Sigmoid colon (tissue), 7 donors: Measurements from ENCODE around the gene DHPS. TPM values are rescaled to one million over a fixed set of nuclear protein-coding genes. Genes with fewer than 3 reads are reported as not detected.
"Not testable (repeated sequence)": the region's sequence is repeated elsewhere in the genome, so short reads cannot be mapped to it uniquely, and the experiment has no call there.

Source experiments
- DNase-seq: peaks from one replicate; pipeline ENCODE4 v3.0.0-alpha.2; 2019
- H3K27ac ChIP-seq, 4 donors: fragments of 200-600 bp; sonication (generic); one replicate each; pipeline ENCODE4 v1.5.1; 2016 to 2019; ENCODE audit warnings: mild to moderate bottlenecking in 1 of 4
- H3K27me3 ChIP-seq, 3 donors: fragments of 200-600 bp; sonication (generic); one replicate each; pipeline ENCODE4 v1.5.1; 2019; ENCODE audit warnings: mild to moderate bottlenecking in 1 of 3
- H3K36me3 ChIP-seq, 4 donors: fragments of 200-600 bp; sonication (generic); one replicate each; pipeline ENCODE4 v1.5.1; 2016 to 2019
- H3K4me1 ChIP-seq, 4 donors: fragments of 200-600 bp; sonication (generic); one replicate each; pipeline ENCODE4 v1.5.1; 2017 to 2019
- H3K4me3 ChIP-seq, 4 donors: fragments of 200-600 bp; sonication (generic); one replicate each; pipeline ENCODE4 v1.5.1; 2017 to 2019; ENCODE audit warnings: mild to moderate bottlenecking in 2 of 4, moderate library complexity in 1 of 4
- H3K9me3 ChIP-seq, 4 donors: fragments of 200-600 bp in 3 of 4; sonication (generic) in 3 of 4; one replicate each; pipeline versions ENCODE4 v1.5.1 to v1.6.1; 2013 to 2019
- EP300 ChIP-seq, 4 donors: sonication (generic); formaldehyde crosslinking; IDR thresholded peaks; one replicate each; pipeline ENCODE4 v1.6.1; 2017; ENCODE audit warnings: antibody characterized with exemption in 4 of 4
- POLR2A ChIP-seq, 2 donors: fragments of 450-650 bp; IDR thresholded peaks; one replicate each; pipeline ENCODE4 v1.6.1; 2016; ENCODE audit warnings: antibody characterized with exemption in 2 of 2, mild to moderate bottlenecking in 2 of 2, moderate library complexity in 2 of 2
- POLR2AphosphoS5 ChIP-seq, 4 donors: sonication (generic); formaldehyde crosslinking; IDR thresholded peaks; one replicate each; pipeline ENCODE4 v1.6.1; 2017; ENCODE audit warnings: antibody characterized with exemption in 4 of 4
- WGBS, 2 donors: extraction: QIAGEN DNeasy Blood & Tissue Kit; methylation state at CpG; one replicate each; pipeline ENCODE4 v1.1.7; 2013; 5-methylcytosine and 5-hydroxymethylcytosine counted together
- intact Hi-C: fragments of 100-400 bp; cut with DNase I; formaldehyde crosslinking; loops from one replicate; pipeline ENCODE4 v1.15.1; 2023
- polyA plus RNA-seq, 3 donors: library from polyadenylated mRNA; stranded (reverse); fragments of 200-250 nt; gene quantifications; one replicate each; pipeline ENCODE4 v1.2.3, GENCODE V29; 2013
- total RNA-seq, 4 donors: library from RNA; depleted of rRNA; stranded (reverse); fragments of >200 nt; gene quantifications; one replicate each; pipeline ENCODE4 v1.1.0, GENCODE V29; 2016
- TF ChIP-seq, protein P1 (sequence below), 4 experiments: fragments of 450-650 bp in 3 of 4; fragments of 200-600 bp in 1 of 4; IDR thresholded peaks; one replicate each; pipeline ENCODE4 v1.5.1; 2016 to 2019; ENCODE audit warnings: antibody characterized with exemption in 4 of 4, mild to moderate bottlenecking in 3 of 4, moderate library complexity in 2 of 4
- donor health status: healthy with polysubstance abuse.
- donor health status: Bipolar disorder and iron deficiency.
- donor health status: healthy.

DHPS gene
- total and polyA plus RNA-seq, 7 donors: 60.3 to 160 (median 105) TPM

- intact Hi-C loops: no loop called here
- WGBS, 2 donors: 82 to 89% methylated on average over 9 of the region's 9 CpGs
- Histone ChIP-seq H3K27me3 (no peaks in the 10 kb centered on the region), H3K27ac (no peak within 1 kb of the TSS), H3K4me1 (no peaks in the 10 kb centered on the region), H3K4me3 (no peak within 1 kb of the TSS), H3K36me3 (no peaks in the 10 kb centered on the region), H3K9me3 (no peaks in the 10 kb centered on the region)
- TF ChIP-seq, protein P1, sequence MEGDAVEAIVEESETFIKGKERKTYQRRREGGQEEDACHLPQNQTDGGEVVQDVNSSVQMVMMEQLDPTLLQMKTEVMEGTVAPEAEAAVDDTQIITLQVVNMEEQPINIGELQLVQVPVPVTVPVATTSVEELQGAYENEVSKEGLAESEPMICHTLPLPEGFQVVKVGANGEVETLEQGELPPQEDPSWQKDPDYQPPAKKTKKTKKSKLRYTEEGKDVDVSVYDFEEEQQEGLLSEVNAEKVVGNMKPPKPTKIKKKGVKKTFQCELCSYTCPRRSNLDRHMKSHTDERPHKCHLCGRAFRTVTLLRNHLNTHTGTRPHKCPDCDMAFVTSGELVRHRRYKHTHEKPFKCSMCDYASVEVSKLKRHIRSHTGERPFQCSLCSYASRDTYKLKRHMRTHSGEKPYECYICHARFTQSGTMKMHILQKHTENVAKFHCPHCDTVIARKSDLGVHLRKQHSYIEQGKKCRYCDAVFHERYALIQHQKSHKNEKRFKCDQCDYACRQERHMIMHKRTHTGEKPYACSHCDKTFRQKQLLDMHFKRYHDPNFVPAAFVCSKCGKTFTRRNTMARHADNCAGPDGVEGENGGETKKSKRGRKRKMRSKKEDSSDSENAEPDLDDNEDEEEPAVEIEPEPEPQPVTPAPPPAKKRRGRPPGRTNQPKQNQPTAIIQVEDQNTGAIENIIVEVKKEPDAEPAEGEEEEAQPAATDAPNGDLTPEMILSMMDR (IDR thresholded peaks at IDR 0.05): no peak
- TF ChIP-seq POLR2A (IDR thresholded peaks at IDR 0.05) (no peak), POLR2AphosphoS5 (IDR thresholded peaks at IDR 0.05) (no peak), EP300 (IDR thresholded peaks at IDR 0.05) (no peak)
- DNase-seq: no peak
These were observed 6.0 kb upstream of the DHPS start, which contains the start of gene GNG14 for GRCh38 chr19:12687496-12688196. Gene GNG14, plus strand, starts transcription at chr19:12687998. Its CDS starts 51 bp downstream, at chr19:12688049.

DNA sequence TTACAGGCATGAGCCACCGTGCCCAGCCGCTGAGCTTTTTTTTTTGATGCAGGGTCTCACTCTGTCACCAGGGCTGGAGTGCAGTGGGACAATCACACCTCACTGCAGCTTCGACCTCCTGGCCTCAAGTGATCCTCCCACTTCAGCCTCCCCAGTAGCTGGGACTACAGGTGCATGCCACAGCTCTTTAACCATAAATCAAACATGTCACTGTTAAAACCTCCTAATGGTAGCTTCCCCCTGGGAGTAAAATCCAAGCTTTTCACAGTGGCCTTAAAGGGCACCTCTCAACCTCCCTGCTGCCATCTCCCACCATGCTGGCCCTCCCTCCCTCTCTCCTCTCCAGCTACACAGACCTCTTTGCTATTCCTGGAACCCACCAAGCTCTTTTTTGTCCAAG, 4.2 kb upstream of the DHPS start:
- Histone ChIP-seq H3K27ac (no peak overlapping the region), H3K9me3 (no peaks in the 10 kb centered on the region), H3K36me3 (no peaks in the 10 kb centered on the region), H3K4me1 (peaks cover 0 to 8% (median 3%) of the 10 kb centered on the region in 4 donors), H3K27me3 (no peaks in the 10 kb centered on the region), H3K4me3 (no peak overlapping the region)
- intact Hi-C loops: no loop called here
- TF ChIP-seq, protein P1 (IDR thresholded peaks at IDR 0.05): no peak
- TF ChIP-seq POLR2A (IDR thresholded peaks at IDR 0.05) (no peak), EP300 (IDR thresholded peaks at IDR 0.05) (no peak), POLR2AphosphoS5 (IDR thresholded peaks at IDR 0.05) (no peak)
- no peak for DNase-seq
- WGBS, 2 donors: 86 to 90% methylated on average over 3 of the region's 3 CpGs

GRCh38 chr19:12680034-12680433, 1.6 kb downstream of the DHPS start:
- intact Hi-C loops: loop anchor here (2.0 kb wide), 1 partner anchor 43 kb away; the partner anchor contains the start of gene TNPO2
- Histone ChIP-seq H3K27ac (no peak overlapping the region), H3K4me1 (peaks cover 0 to 27% (median 17%) of the 10 kb centered on the region in 4 donors), H3K9me3 (no peaks in the 10 kb centered on the region), H3K36me3 (peaks cover 28 to 51% (median 37%) of the 10 kb centered on the region in 4 donors), H3K27me3 (no peaks in the 10 kb centered on the region), H3K4me3 (no peak overlapping the region)
- no peak for DNase-seq
- TF ChIP-seq POLR2A (IDR thresholded peaks at IDR 0.05): no peak
- TF ChIP-seq, protein P1 (IDR thresholded peaks at IDR 0.05): no peak
- WGBS, 2 donors: 94 to 95% methylated on average over 9 of the region's 9 CpGs

DNA sequence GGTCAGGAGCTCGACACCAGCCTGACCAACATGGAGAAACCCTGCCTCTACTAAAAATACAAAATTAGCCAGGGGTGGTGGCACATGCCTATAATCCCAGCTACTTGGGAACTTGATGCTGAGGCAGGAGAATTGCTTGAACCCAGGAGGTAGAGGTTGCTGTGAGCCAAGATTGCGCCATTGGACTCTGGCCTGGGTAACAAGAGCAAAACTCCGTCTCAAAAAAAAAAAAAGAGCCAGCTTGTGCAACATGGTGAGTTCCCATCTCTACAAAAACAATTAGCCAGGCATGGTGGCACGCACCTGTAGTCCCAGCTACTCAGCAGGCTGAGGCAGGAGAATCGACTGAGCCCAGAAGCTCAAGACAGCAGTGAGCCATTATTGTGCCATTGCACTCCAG, 3.6 kb downstream of the DHPS start:
- H3K27me3 ChIP-seq, H3K27ac ChIP-seq, H3K9me3 ChIP-seq, intact Hi-C loops, DNase-seq, H3K4me3 ChIP-seq: not testable (repeated sequence)
- peaks cover 0 to 27% (median 17%) of the 10 kb centered on the region in 4 donors for H3K4me1 ChIP-seq
- H3K36me3 ChIP-seq: peaks cover 28 to 71% (median 54%) of the 10 kb centered on the region in 4 donors
- 88 to 92% methylated on average over 5 of the region's 5 CpGs for WGBS, 2 donors

DNA sequence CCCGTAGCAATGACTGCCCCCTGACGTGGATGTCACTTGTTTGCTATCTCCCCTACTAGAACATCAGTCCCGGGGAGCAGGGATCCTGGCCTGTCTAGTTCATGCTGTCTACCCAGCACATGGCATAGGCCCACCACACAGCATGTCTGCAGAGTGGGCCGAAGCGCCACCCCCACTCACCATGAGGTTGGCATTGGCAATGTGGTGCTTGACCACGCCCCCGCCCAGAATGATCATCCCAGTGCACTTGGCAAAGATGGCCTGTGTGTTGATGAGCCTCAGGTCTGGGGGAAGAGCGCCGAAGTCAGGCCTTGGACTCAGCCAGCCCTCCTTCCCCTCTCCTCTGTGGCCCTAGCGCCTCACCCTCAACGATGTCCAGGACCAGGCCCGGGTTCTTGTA, 4.8 kb downstream of the DHPS start:
- peaks cover 28 to 82% (median 56%) of the 10 kb centered on the region in 4 donors for H3K36me3 ChIP-seq
- intact Hi-C loops: no loop called here
- DNase-seq: no peak
- 92 to 94% methylated on average over 12 of the region's 12 CpGs for WGBS, 2 donors
- H3K4me3 ChIP-seq: no peak overlapping the region
- H3K4me1 ChIP-seq: peaks cover 0 to 23% (median 15%) of the 10 kb centered on the region in 4 donors
- no peak overlapping the region for H3K27ac ChIP-seq
- H3K9me3 ChIP-seq: no peaks in the 10 kb centered on the region
- no peaks in the 10 kb centered on the region for H3K27me3 ChIP-seq
- TF ChIP-seq, protein P1 (IDR thresholded peaks at IDR 0.05): no peak
- TF ChIP-seq POLR2AphosphoS5 (IDR thresholded peaks at IDR 0.05): no peak
- TF ChIP-seq POLR2A (IDR thresholded peaks at IDR 0.05): no peak
- no peak for TF ChIP-seq EP300 (IDR thresholded peaks at IDR 0.05)
